Ovary (tissue), 9 donors: ENCODE measurements around the gene RAB40C. TPM values are rescaled to one million over a fixed set of nuclear protein-coding genes. Genes with fewer than 3 reads are reported as not detected.

ENCODE experiments used
- DNase-seq, 5 donors: peaks; one replicate each; pipeline ENCODE4 v3.0.0-alpha.2; 2019 to 2020
- H3K27ac ChIP-seq, 2 donors: fragments of 200-600 bp; one replicate each; pipeline versions ENCODE4 v1.5.1 to v1.8.0; 2019 to 2022
- H3K27me3 ChIP-seq: fragments of 200-600 bp; one replicate; pipeline ENCODE4 v1.8.0; 2022
- H3K36me3 ChIP-seq: fragments of 200-600 bp; sonication (generic); one replicate; pipeline ENCODE4 v1.5.1; 2019
- H3K4me1 ChIP-seq: one replicate; pipeline ENCODE4 v1.8.1; 2013; ENCODE audit warnings: mild to moderate bottlenecking, moderate library complexity; ENCODE audit not compliant: insufficient read depth
- H3K4me3 ChIP-seq: fragments of 200-600 bp; sonication (generic); one replicate; pipeline ENCODE4 v1.5.1; 2017
- H3K9me3 ChIP-seq, 2 donors: fragments of 200-600 bp in 1 of 2; sonication (generic) in 1 of 2; one replicate each; pipeline versions ENCODE4 v1.5.1 to v1.8.1; 2013 to 2019; ENCODE audit warnings: mild to moderate bottlenecking in 1 of 2, moderate library complexity in 1 of 2
- CTCF ChIP-seq, 3 donors: fragments of 450-650 bp in 2 of 3; fragments of 200-600 bp in 1 of 3; IDR thresholded peaks; one replicate each; pipeline versions ENCODE4 v1.5.1 to v1.8.0; 2016 to 2022; ENCODE audit warnings: antibody characterized with exemption in 3 of 3, mild to moderate bottlenecking in 1 of 3
- EP300 ChIP-seq: sonication (generic); formaldehyde crosslinking; IDR thresholded peaks from one replicate; pipeline ENCODE4 v1.6.1; 2017; ENCODE audit warnings: antibody characterized with exemption
- POLR2A ChIP-seq: fragments of 450-650 bp; IDR thresholded peaks from one replicate; pipeline ENCODE4 v1.6.1; 2017; ENCODE audit warnings: antibody characterized with exemption, mild to moderate bottlenecking, moderate library complexity
- WGBS, 3 donors: extraction: QIAGEN DNeasy Blood & Tissue Kit in 1 of 3; methylation state at CpG; one replicate each; pipeline versions ENCODE4 v1.1.5 to v1.1.7; 2013 to 2017; 5-methylcytosine and 5-hydroxymethylcytosine counted together
- intact Hi-C, 4 donors: fragments of 100-400 bp; cut with DNase I; formaldehyde crosslinking; loops; one replicate each; pipeline versions ENCODE4 v1.11.0 to v1.15.1; 2022 to 2023
- polyA plus RNA-seq, 2 donors: library from polyadenylated mRNA; stranded (reverse); fragments of 200-250 nt in 1 of 2; fragments of 350-450 nt in 1 of 2; fragmentation: Illumina TruSeq in 1 of 2; extraction: RNeasy Lipid Tissue Mini Kit (QIAGEN cat#74804) in 1 of 2; gene quantifications; one replicate each; pipeline ENCODE4 v1.2.3, GENCODE V29; 2013 to 2014
- total RNA-seq, 7 donors: library from RNA; depleted of rRNA in 2 of 7; stranded (reverse); fragments of >200 nt in 2 of 7; fragmentation: NEBNext Ultra II Directional in 3 of 7; extraction: Animal tissue kit (Norgen Biotek cat#: 25700) in 3 of 7; gene quantifications; one replicate each; pipeline versions ENCODE4 v1.1.0 to v1.2.4, GENCODE V29; 2016 to 2023
- donor health status: DM: no; HTN: no; CAD: no; lungs with moderate emphysema.
- donor health status: DM: no; HTN: no; CAD: no.
- donor health status: Bipolar disorder and iron deficiency.
- donor health status: DM: yes; HTN: yes; CAD: no.
- donor health status: DM: no; HTN: no; CAD: no.
- donor health status: DM: yes; HTN: yes; CAD: no.

Gene RAB40C
- total and polyA plus RNA-seq, 9 donors = 1.9 to 24.1 (median 21.0) TPM

DNA sequence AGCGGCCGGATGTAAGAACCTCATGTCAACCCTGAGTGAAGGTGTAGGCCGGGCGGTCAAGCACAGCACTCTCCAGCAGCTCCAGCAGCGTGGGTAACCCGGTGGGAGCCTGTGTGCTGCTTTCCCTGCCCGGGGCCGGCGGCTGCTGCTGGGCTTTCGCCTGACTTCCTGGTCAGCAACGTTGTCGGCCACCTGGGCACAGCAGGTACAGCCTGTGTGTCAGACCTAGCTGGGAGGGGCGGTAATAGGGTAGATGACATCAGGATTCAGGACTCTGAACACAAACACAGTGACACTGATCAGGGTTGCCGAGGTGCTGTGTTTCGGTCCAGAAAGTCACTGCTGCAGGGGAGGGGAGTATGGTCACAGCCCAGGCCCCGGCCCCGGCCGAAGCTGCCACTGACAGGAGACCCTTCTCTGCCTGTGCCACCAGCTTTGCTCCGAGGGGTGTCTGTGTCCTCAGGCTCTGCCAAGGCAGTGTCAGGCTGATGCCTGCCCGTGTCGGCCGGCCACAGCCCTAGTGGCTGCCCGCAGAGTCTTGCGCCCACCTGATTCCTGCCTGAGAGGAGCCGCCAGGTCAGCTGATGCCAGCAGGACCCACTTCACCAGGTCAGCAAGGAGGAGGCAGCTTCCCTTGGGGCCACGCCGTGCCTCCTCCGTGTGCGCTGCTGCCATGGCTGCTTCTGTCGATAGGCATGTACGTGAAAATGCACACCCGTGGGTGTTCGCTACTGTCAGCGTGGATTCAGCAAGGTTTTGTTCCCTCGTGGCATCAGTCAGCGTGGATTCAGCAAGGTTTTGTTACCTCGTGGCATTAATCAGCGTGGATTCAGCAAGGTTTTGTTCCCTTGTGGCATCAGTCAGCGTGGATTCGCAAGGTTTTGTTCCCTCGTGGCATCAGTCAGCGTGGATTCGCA, 9.2 kb downstream of the RAB40C start:
- DNase-seq = no peak
- intact Hi-C loops = no loop called here
- 95 to 97% (median 95%) methylated on average over 41 to 43 of the region's 43 CpGs for WGBS, 3 donors
- Histone ChIP-seq H3K27ac (no peak overlapping the region), H3K36me3 (no peaks in the 10 kb centered on the region), H3K4me3 (no peak overlapping the region), H3K4me1 (no peaks in the 10 kb centered on the region), H3K9me3 (no peaks in the 10 kb centered on the region), H3K27me3 (no peaks in the 10 kb centered on the region)
- no peak for TF ChIP-seq CTCF (IDR thresholded peaks at IDR 0.05)
- no peak for TF ChIP-seq POLR2A
- no peak for TF ChIP-seq EP300

- no peak overlapping the region for H3K27ac ChIP-seq
- H3K4me3 ChIP-seq = no peak overlapping the region
- no peaks in the 10 kb centered on the region for H3K27me3 ChIP-seq
- DNase-seq = no peak
- intact Hi-C loops = loop anchor here in 1 of 4 donors (5.0 kb wide), 1 partner anchor 328 kb away; no protein-coding TSS in a partner anchor
- H3K36me3 ChIP-seq = no peaks in the 10 kb centered on the region
- no peaks in the 10 kb centered on the region for H3K4me1 ChIP-seq
- WGBS, 3 donors = 54 to 58% (median 54%) methylated on average over 7 of the region's 7 CpGs
- TF ChIP-seq POLR2A = no peak
- no peak for TF ChIP-seq EP300
- no peak for TF ChIP-seq CTCF (IDR thresholded peaks at IDR 0.05)
- H3K9me3 ChIP-seq = no peaks in the 10 kb centered on the region
These were observed 10.9 kb downstream of the RAB40C start for GRCh38 chr16:600781-601180.

- Histone ChIP-seq H3K9me3 (no peaks in the 10 kb centered on the region), H3K4me3 (no peak overlapping the region), H3K27me3 (no peaks in the 10 kb centered on the region), H3K36me3 (no peaks in the 10 kb centered on the region), H3K4me1 (no peaks in the 10 kb centered on the region), H3K27ac (no peak overlapping the region)
- no peak for TF ChIP-seq EP300
- TF ChIP-seq CTCF (IDR thresholded peaks at IDR 0.05) = no peak
- TF ChIP-seq POLR2A = no peak
- no peak for DNase-seq
- 76 to 82% (median 81%) methylated on average over 5 of the region's 5 CpGs for WGBS, 3 donors
- intact Hi-C loops = loop anchor here in 1 of 4 donors (5.0 kb wide), 1 partner anchor 332 kb away; no protein-coding TSS in a partner anchor
These were observed 14.1 kb downstream of the RAB40C start for GRCh38 chr16:603933-604332.

DNA sequence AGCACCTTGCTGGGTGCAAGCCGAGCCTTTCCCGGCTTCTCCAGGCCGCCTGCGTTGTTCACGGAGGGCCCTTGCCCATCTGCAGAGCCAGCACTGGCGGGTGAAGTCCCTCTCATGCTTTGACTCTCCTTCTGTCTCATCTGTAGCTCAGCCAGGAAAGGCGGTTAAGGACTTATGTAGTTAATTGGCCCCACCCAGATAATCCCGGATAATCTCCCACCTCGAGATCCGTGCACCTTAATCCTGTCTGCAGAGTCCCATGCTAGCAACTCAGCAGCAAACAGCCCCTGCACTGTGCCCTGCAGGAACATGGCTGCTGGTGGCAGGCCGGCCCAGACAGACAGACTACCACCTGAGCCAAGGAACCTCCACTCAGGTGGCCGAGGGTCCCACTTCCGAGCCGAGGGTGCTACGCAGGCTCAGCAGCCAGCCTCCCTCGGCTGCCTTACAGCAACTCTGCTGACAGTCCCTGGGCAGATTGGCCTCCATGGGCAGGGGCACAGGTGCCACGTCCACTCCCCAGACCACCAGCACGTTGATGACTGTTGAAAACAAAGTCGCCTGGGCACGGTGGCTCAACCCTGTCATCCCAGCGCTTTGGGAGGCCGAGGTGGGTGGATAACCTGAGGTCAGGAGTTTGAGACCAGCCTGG, 16.9 kb downstream of the RAB40C start:
- H3K27ac ChIP-seq = no peak overlapping the region
- 95 to 97% (median 95%) methylated on average over 16 to 22 of the region's 22 CpGs for WGBS, 3 donors
- H3K4me3 ChIP-seq = no peak overlapping the region
- no peaks in the 10 kb centered on the region for H3K4me1 ChIP-seq
- no peaks in the 10 kb centered on the region for H3K27me3 ChIP-seq
- H3K36me3 ChIP-seq = no peaks in the 10 kb centered on the region
- TF ChIP-seq EP300 = no peak
- TF ChIP-seq POLR2A = no peak
- no peak for TF ChIP-seq CTCF (IDR thresholded peaks at IDR 0.05)
- DNase-seq = no peak
- intact Hi-C loops = no loop called here
- no peaks in the 10 kb centered on the region for H3K9me3 ChIP-seq
